ENCODE measurements around the gene AMY1C.
"Not testable (repeated sequence)": the region's sequence is repeated elsewhere in the genome, so short reads cannot be mapped to it uniquely, and the experiment has no call there.

GRCh38 chr1:103738031-103738430, 11.7 kb upstream of the AMY1C start:
- not testable (repeated sequence) for TF ChIP-seq POLR2AphosphoS5 (IDR thresholded peaks at IDR 0.05; ENCODE audit: low read depth); CTCF (IDR thresholded peaks at IDR 0.05; ENCODE audit: insufficient read depth, low read length); REST (IDR thresholded peaks at IDR 0.05; ENCODE audit: insufficient replicate concordance, low read depth)
